DMS 273 (cell line): ENCODE results near the gene SYNE1.

ENCODE experiments used
- DNase-seq: peaks from one replicate; lab custom pipeline; 2025; ENCODE audit not compliant: unreplicated experiment; lab: John Stamatoyannopoulos, UW

The SYNE1 gene

GRCh38 chr6:152296648-152297376, 340.4 kb downstream of the SYNE1 start:
- no peak for DNase-seq

- DNase-seq, result no peak
These were observed 341.2 kb downstream of the SYNE1 start for GRCh38 chr6:152295920-152296319.

- DNase-seq, result no peak
These were observed 341.8 kb downstream of the SYNE1 start for GRCh38 chr6:152295346-152295745.

GRCh38 chr6:152293404-152293803, 343.8 kb downstream of the SYNE1 start:
- DNase-seq, result peak; percentile 95

- DNase-seq, result no peak
These were observed 344.6 kb downstream of the SYNE1 start for GRCh38 chr6:152292555-152292954.

- DNase-seq, result no peak
These were observed 346.5 kb downstream of the SYNE1 start for GRCh38 chr6:152290693-152291092.

- DNase-seq, result peak; percentile 90
These were observed 359.3 kb downstream of the SYNE1 start for GRCh38 chr6:152277826-152278329.

- peak; percentile 71 for DNase-seq
These were observed 363.5 kb downstream of the SYNE1 start for GRCh38 chr6:152273638-152274037.

GRCh38 chr6:152273002-152273401, 364.2 kb downstream of the SYNE1 start:
- DNase-seq, result no peak

GRCh38 chr6:152272486-152272885, 364.7 kb downstream of the SYNE1 start:
- no peak for DNase-seq

GRCh38 chr6:152271776-152272464, 365.2 kb downstream of the SYNE1 start:
- DNase-seq, result peak; percentile 58

GRCh38 chr6:152270301-152270925, 366.7 kb downstream of the SYNE1 start:
- no peak for DNase-seq

- DNase-seq, result no peak
These were observed 368.2 kb downstream of the SYNE1 start for GRCh38 chr6:152268846-152269442.

GRCh38 chr6:152267967-152268845, 369.0 kb downstream of the SYNE1 start:
- DNase-seq, result peak; percentile 53

- no peak for DNase-seq
These were observed 371.5 kb downstream of the SYNE1 start for GRCh38 chr6:152265651-152266050.

- DNase-seq, result no peak
These were observed 373.6 kb downstream of the SYNE1 start for GRCh38 chr6:152263582-152263981.

- DNase-seq, result peak; percentile 59
These were observed 376.0 kb downstream of the SYNE1 start for GRCh38 chr6:152261179-152261578.

GRCh38 chr6:152259234-152259633, 377.9 kb downstream of the SYNE1 start:
- DNase-seq, result no peak

GRCh38 chr6:152257581-152257980, 379.6 kb downstream of the SYNE1 start:
- DNase-seq, result no peak

GRCh38 chr6:152250127-152250526, 387.0 kb downstream of the SYNE1 start:
- no peak for DNase-seq

- DNase-seq, result no peak
These were observed 388.2 kb downstream of the SYNE1 start for GRCh38 chr6:152248980-152249379.
